Muscle of leg (tissue), 11 donors: ENCODE results near the gene CKB. TPM values are rescaled to one million over a fixed set of nuclear protein-coding genes. Genes with fewer than 3 reads are reported as not detected.
"Not testable (repeated sequence)": the region's sequence is repeated elsewhere in the genome, so short reads cannot be mapped to it uniquely, and the experiment has no call there.

Experiments used
- DNase-seq: peaks from one replicate; pipeline ENCODE4 v3.0.0; 2013
- H3K27ac ChIP-seq: one replicate; pipeline ENCODE4 v1.5.1; 2013; ENCODE audit warnings: mild to moderate bottlenecking, low read length, control low read depth
- H3K27me3 ChIP-seq: one replicate; pipeline ENCODE4 v1.6.1; 2013; ENCODE audit warnings: low read length; ENCODE audit not compliant: control insufficient read depth, insufficient read depth
- H3K36me3 ChIP-seq: one replicate; pipeline ENCODE4 v1.6.1; 2013; ENCODE audit warnings: low read length; ENCODE audit not compliant: control insufficient read depth, insufficient read depth
- H3K4me1 ChIP-seq: one replicate; pipeline ENCODE4 v1.6.1; 2013; ENCODE audit warnings: low read length; ENCODE audit not compliant: control insufficient read depth, insufficient read depth
- H3K4me3 ChIP-seq: one replicate; pipeline ENCODE4 v1.5.1; 2013; ENCODE audit warnings: low read length, control low read depth
- H3K9me3 ChIP-seq: replicated peaks from 2 replicates; pipeline ENCODE4 v1.6.1; 2013; ENCODE audit warnings: low read depth, low read length; ENCODE audit not compliant: control insufficient read depth
- WGBS: methylation state at CpG from one replicate; pipeline ENCODE4 v1.1.5; 2013; ENCODE audit warnings: missing lambda C conversion rate; ENCODE audit not compliant: insufficient coverage; 5-methylcytosine and 5-hydroxymethylcytosine counted together
- polyA plus RNA-seq, 8 donors: library from polyadenylated mRNA; unstranded; fragments of 120-200 nt; gene quantifications; one replicate each; pipeline versions ENCODE4 v1.2.1 to v1.2.3, GENCODE V29; 2013; ENCODE audit warnings: inconsistent platforms in 1 of 8, low replicate concordance in 1 of 8; ENCODE audit not compliant: insufficient read length in 8 of 8, insufficient read depth in 1 of 8
- total RNA-seq: library from RNA; stranded (reverse); fragments of 120-200 nt; gene quantifications from one replicate; pipeline ENCODE4 v1.2.4, GENCODE V29; 2013

The CKB gene
- total and polyA plus RNA-seq, 9 donors, result 155 to 560 (median 329) TPM

GRCh38 chr14:103526914-103527248, 4.3 kb upstream of the CKB start:
- H3K36me3 ChIP-seq, result peaks cover 12% of the 10 kb centered on the region
- H3K9me3 ChIP-seq, result no peaks in the 10 kb centered on the region
- peaks cover 19% of the 10 kb centered on the region for H3K27me3 ChIP-seq
- WGBS, result no CpG with 5 or more reads among the region's 1 CpG
- peaks cover 66% of the 10 kb centered on the region for H3K4me1 ChIP-seq
- no peak overlapping the region for H3K27ac ChIP-seq
- H3K4me3 ChIP-seq, result no peak overlapping the region
- DNase-seq, result no peak

GRCh38 chr14:103526247-103526913, 3.8 kb upstream of the CKB start:
- DNase-seq, result no peak
- H3K27me3 ChIP-seq, result peaks cover 22% of the 10 kb centered on the region
- H3K4me1 ChIP-seq, result peaks cover 66% of the 10 kb centered on the region
- H3K9me3 ChIP-seq, result no peaks in the 10 kb centered on the region
- no peak overlapping the region for H3K27ac ChIP-seq
- WGBS, result 50% methylated on average over 5 of the region's 8 CpGs
- H3K4me3 ChIP-seq, result no peak overlapping the region
- H3K36me3 ChIP-seq, result peaks cover 12% of the 10 kb centered on the region

- 67% methylated on average over 11 of the region's 17 CpGs for WGBS
- not testable (repeated sequence) for DNase-seq, H3K4me3 ChIP-seq, H3K36me3 ChIP-seq, H3K27ac ChIP-seq, H3K9me3 ChIP-seq
- Histone ChIP-seq H3K27me3 (peaks cover 27% of the 10 kb centered on the region), H3K4me1 (peaks cover 70% of the 10 kb centered on the region)
These were observed 3.0 kb upstream of the CKB start for GRCh38 chr14:103525430-103526246.

- Histone ChIP-seq H3K27ac (no peak overlapping the region), H3K36me3 (peaks cover 8% of the 10 kb centered on the region), H3K9me3 (no peaks in the 10 kb centered on the region), H3K27me3 (peaks cover 32% of the 10 kb centered on the region), H3K4me1 (peaks cover 71% of the 10 kb centered on the region), H3K4me3 (no peak overlapping the region)
- 65% methylated on average over 9 of the region's 12 CpGs for WGBS
- DNase-seq, result no peak
These were observed 1.6 kb upstream of the CKB start for GRCh38 chr14:103524002-103524935.

GRCh38 chr14:103523575-103523954, 935 bp upstream of the CKB start:
- Histone ChIP-seq H3K9me3 (no peaks in the 10 kb centered on the region), H3K4me1 (peaks cover 75% of the 10 kb centered on the region), H3K27me3 (peaks cover 32% of the 10 kb centered on the region), H3K4me3 (no peak overlapping the region), H3K36me3 (peaks cover 11% of the 10 kb centered on the region), H3K27ac (no peak overlapping the region)
- no peak for DNase-seq
- WGBS, result 21% methylated on average over 7 of the region's 10 CpGs

GRCh38 chr14:103521951-103522563, 573 bp downstream of the CKB start:
- peak overlapping the region; percentile 51 for H3K4me3 ChIP-seq
- peaks cover 11% of the 10 kb centered on the region for H3K36me3 ChIP-seq
- peaks cover 76% of the 10 kb centered on the region for H3K4me1 ChIP-seq
- WGBS, result under 1% methylated on average over 73 of the region's 74 CpGs
- H3K9me3 ChIP-seq, result no peaks in the 10 kb centered on the region
- peak; percentile 43 for DNase-seq
- peaks cover 32% of the 10 kb centered on the region for H3K27me3 ChIP-seq
- H3K27ac ChIP-seq, result no peak overlapping the region

GRCh38 chr14:103521438-103521950, 1.1 kb downstream of the CKB start:
- 0% methylated on average over 77 of the region's 77 CpGs for WGBS
- Histone ChIP-seq H3K27ac (no peak overlapping the region), H3K9me3 (no peaks in the 10 kb centered on the region), H3K4me3 (peak overlapping the region; percentile 51), H3K36me3 (peaks cover 11% of the 10 kb centered on the region), H3K27me3 (peaks cover 32% of the 10 kb centered on the region), H3K4me1 (peaks cover 73% of the 10 kb centered on the region)
- DNase-seq, result no peak

- Histone ChIP-seq H3K27ac (no peak overlapping the region), H3K27me3 (peaks cover 32% of the 10 kb centered on the region), H3K9me3 (no peaks in the 10 kb centered on the region), H3K36me3 (peaks cover 11% of the 10 kb centered on the region), H3K4me1 (peaks cover 69% of the 10 kb centered on the region), H3K4me3 (peak overlapping the region; percentile 50)
- peak; percentile 86 for DNase-seq
- WGBS, result 2% methylated on average over 45 of the region's 66 CpGs
These were observed 1.8 kb downstream of the CKB start for GRCh38 chr14:103520657-103521437.

GRCh38 chr14:103520269-103520656, 2.4 kb downstream of the CKB start:
- Histone ChIP-seq H3K9me3 (no peaks in the 10 kb centered on the region), H3K4me3 (peak overlapping the region; percentile 50), H3K27me3 (peaks cover 32% of the 10 kb centered on the region), H3K4me1 (peaks cover 66% of the 10 kb centered on the region), H3K36me3 (peaks cover 11% of the 10 kb centered on the region), H3K27ac (no peak overlapping the region)
- WGBS, result 79% methylated on average over 6 of the region's 10 CpGs
- DNase-seq, result no peak
